CMK (cell line): ENCODE data around the gene URAD.

Source experiments
- DNase-seq: peaks from one replicate; pipeline ENCODE4 v3.0.0-alpha.2; 2010; ENCODE audit warnings: low read depth

URAD gene

DNA sequence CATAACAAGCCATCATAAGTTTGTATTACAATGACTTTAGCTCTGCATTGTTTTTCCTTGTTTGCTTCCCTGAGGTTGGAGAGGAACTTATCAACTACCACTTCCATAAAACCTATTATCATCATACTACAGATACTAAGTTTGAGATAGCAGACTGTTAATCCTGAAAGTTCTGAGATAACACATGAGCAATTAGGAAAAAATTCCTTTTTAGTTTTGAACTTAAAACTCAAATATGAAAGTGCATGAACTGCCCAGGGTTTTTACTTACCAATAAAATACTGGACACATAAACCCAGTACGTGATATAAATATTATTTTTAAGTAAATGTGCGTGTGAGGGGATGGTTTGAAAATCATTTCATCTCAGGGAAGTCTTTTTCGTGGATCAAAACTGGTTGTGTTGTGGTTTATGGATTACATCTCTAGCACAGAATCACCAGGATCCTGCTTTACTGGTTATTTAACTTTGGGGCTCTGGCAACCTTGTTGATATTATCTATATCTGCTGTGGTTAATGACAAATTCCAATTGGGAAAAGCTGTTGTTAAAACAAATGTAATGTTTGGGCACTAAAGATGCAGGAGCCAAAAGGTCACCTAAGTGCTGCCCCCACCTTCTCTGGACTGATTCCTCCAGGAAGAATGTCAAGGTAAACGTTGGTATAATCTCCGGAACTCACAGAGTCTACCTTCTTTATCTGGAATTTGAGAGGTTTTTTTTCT lies 31.8 kb downstream of the URAD start:
- DNase-seq: no peak

DNA sequence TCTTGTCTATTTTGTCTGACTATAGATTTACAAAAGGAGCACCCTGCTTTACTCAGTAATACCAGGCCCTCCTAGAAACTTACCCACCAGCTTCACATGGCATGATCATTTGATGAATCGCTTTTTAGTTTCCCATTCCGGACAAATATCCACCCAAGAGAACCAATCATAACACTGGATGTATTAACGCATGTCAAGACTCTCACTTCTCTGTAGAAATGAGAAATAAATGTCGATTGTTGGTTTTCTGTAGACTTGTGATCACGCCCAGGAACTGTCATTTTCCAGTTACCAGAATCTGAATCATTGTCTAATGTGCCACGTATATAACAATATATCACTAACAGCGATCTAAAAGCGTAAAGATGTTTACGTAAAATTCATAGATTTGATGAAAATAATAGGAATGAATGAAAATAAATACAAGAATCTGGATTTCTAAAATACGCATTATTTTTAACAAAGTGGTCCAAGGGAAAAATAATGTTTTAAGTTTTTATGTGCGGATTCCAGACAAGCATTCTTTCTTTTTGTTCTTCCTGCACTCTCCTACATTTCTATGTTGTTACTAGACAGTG lies 33.4 kb downstream of the URAD start:
- no peak for DNase-seq

DNA sequence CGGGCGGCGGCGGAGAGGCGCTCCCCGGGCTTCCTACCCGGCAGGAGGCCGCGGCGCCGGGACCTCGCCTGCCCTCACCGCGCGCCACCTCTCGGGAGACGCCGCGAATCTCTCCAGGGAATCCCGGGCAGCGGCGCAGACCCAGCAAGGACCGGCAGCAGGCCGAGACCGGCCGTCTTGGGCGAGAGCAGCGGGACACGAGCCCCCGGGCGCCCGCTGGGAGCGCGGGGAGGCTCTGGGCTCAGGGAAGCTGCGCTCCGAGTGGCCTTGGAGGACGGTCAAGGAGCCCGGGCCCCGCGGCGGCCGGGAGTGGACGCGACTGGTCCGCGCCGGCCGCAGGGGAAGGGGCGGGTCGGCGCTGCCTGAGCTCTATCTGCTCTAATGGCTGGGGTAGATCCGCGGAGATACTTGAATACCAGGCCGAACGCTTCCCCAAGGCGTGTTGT lies 34.1 kb downstream of the URAD start:
- no peak for DNase-seq

DNA sequence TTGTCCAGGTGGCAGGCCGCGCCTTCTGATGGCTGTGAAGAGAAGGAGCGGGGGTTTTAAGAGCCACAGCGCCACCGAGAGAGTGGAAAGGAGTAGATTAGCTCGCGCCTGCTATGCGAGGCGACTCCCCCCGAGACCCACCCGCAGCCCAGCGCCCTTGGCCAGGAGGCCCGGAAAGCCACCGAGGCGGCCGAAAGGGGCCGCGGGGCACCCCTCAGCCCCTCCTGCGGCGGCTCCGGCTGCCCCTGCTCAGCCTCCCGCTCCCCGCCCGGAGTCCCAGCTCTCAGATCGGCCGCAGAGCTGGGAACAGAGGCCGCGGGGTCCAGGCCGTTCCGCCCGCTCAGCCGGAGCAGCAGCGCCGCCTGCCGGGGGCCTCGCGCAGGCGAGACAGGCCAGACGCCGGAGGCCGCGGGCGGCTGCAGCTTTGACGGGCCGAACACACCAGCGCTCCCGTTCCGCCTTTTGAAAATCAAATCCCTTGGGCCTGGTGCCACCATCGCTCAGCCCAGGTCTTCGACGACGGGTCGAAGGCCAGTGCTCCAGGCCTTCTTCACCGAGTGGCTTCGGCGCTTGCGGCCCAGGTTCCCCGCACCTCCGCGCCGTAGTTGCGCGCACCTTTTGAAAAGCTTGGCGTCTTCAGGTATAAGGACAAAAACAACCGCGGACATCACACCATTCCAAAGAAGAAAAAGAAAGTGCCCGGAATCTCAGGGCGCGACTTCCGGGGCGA lies 34.7 kb downstream of the URAD start:
- no peak for DNase-seq

DNA sequence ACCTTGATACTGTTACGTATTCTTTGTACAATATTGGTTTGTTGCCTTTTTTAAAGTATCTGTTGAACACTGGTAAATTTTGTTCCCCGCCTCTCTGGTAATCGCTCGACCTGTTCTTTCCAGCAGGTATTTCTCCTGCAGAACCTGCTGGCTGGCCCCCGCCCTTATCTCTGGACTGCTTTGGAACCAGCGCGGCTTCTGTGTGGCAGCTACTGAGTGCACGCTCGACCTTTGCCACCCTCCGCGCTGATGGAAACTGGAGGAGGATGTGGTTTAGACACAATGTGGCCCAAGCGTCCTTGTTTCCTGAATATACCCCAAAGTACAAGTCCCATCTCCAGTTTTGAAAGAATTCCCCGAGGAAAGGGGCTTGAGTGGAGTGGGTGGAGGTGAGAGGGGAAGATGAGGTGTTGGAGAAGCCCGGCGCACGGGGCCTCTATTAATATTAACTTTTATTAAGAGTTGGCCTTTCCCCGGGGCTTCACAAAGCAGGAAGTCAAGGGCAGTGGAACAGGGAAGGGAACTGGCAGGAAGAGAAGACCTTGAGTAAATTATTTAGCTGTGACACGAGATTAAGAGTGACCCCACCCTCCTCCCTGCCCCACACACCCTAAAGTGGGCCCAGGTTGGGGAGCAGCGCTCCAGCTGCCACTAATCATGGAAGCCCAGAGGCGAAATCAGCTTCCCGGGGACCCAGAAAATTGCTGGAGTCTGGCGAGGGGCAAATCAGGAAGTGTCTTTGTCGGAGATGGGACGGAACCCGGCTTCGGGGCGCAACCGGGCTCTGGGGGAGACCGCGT lies 35.4 kb downstream of the URAD start:
- DNase-seq: no peak

DNA sequence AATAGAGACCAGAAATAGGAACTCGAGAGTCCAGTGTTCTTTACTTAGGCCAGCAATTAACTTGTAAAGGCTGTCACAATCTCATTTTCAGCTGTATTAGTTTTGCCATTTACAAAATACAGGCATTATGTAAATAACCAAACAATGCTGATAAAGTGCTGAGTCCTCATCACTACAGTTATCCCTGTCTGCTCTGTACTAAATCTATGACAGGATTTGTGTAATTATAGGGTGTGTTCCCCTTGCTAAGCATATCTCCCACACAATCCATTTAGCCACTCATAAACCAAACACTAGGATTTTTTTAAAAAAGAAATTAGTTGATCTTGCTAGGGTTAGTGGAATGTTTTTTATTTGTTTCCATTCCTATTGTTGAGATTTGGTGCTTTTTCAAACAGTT lies 45.5 kb downstream of the URAD start:
- no peak for DNase-seq

DNA sequence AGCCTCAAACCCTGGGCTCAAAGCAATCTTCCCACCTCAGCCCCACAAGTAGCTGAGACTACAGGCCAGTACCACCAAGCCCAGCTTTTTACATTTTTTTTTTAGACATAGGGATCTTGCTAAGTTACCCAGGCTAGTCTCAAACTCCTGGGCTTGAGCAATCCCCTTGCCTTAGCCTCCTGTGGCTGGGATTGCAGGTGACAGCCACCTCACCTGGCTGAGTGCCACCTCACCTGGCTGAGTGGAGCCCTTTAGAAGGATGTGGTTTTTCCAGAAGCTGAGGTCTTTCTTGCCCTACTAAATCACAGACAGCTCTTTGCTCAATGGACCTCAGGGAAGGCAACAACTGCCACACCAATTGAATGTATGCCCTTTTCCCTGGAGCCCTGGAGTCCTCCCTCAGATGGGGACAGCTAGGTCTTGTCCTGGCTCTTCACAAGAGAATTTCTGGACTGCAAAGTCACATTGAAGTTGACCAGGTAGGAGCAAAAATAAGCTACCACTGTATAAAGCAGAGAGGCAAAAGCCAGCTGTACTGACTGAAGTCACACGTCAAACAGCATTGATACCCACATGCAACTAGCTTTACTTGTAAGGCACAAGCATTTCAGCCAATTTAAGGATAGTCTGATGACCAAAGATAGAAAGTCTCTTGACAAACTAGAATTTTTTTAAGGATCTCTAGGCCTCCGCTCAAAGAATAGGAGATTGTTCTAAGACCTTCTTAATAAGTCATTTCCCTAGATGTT lies 54.7 kb downstream of the URAD start:
- no peak for DNase-seq

DNA sequence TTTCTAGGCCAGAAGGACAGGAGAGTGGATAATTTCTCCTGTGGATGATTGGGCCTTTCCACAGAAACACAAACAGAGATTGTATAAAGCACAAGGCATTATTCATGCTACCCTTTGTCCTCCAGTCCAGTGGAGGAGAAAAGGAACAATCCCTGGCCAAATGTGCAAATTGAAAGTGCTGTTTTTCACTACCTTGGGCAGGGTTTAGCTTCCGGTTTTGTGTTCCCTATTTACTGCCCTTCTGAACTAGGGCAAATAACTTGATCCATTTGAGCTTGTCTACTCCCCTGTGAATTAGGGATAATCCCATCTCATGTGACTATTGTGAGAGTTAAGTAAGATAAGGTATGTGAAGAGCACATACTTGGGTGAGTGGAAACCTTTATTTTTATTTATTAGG lies 55.4 kb downstream of the URAD start:
- no peak for DNase-seq

DNA sequence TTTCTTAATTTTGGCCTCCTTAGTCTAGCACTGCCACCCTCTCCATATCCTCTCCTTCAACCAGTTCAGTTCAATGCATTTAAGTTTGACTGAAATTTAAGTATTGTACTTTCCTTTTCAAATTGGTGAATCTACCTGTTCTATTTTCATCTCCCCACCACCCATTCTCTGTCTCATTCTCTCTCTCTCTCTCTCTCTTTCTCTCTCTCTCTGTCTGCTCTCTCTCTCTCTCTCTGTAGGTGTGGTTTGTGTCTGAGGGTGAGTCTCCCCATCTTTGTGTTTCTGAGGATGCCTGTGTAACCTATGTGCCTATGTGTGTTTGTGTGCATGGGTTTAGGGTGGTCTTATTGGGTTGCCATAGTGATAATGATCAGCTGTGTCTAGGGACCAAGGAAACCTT lies 58.6 kb downstream of the URAD start:
- no peak for DNase-seq

DNA sequence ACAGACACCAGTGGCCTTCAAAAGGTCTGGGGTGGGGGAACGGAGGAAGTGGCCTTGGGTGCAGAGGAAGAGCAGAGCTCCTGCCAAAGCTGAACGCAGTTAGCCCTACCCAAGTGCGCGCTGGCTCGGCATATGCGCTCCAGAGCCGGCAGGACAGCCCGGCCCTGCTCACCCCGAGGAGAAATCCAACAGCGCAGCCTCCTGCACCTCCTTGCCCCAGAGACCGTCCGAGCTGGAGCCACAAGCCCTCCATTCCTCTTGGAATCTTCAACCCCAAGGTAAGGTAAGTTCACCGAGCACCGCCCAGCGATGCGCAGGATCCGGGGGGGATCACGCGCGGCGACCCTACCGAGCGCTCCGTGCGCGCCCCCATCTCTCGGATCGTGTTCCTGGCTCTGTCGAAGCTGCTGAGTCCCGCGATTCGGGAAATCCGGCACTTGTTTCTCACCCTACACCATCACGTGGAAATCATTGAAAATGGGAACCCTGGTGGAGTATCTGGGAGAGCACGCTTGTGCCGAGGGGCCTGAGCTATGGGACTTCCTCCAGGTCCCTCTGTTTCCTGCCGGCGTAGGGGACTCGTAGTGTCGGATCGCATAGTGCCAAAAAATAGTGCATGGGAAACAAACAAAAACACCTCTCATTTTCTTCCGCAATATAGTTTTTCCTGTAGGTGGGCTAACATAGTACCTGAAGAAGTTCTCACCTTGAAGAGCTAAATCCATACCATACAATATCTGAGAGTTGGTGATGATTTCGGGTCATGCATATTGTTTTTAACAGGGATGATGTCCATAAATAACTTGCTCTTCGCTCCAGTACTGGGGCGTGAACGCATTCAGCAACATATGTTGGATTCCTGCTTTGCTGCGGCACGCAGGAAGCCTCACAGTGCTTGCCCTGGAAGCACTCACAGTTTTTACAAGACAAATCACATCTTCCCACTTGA lies 59.4 kb downstream of the URAD start:
- no peak for DNase-seq

DNA sequence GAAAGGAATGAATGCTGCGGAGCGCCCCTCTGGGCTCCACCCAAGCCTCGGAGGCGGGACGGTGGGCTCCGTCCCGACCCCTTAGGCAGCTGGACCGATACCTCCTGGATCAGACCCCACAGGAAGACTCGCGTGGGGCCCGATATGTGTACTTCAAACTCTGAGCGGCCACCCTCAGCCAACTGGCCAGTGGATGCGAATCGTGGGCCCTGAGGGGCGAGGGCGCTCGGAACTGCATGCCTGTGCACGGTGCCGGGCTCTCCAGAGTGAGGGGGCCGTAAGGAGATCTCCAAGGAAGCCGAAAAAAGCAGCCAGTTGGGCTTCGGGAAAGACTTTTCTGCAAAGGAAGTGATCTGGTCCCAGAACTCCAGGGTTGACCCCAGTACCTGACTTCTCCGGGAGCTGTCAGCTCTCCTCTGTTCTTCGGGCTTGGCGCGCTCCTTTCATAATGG lies 60.1 kb downstream of the URAD start:
- no peak for DNase-seq
